ENCODE results near the gene DDX10. TPM values are rescaled to one million over a fixed set of nuclear protein-coding genes. Genes with fewer than 3 reads are reported as not detected.

Gene DDX10
- total and polyA plus RNA-seq, 12 donors: 10.6 to 141 (median 22.6) TPM

DNA sequence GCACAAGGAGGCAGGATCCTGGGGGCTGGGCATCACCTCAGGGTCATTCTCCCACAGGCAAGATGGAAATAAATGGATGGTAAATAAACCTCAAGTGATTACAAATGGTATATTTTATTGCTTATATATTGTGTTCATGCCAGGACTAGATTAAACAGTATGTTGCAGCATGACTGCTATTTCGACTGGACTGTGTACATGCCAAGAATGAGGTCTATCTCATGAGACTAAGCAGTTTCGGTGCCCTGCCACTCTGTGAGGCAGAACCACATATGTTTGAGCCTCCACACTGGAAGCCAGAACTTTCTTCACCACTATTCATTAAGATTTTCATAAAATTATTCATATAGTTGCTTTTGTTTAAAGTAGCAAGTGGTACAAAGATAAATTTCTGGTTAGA lies 140.2 kb downstream of the DDX10 start:
- no peak for DNase-seq
- WGBS, 4 donors: 85 to 98% (median 94%) methylated on average over 2 of the region's 2 CpGs
- intact Hi-C loops (cut with DNase I): no loop called here
- H3K4me1 ChIP-seq (replicated peaks in 1 of 2): no peaks in the 10 kb centered on the region
- H3K9me3 ChIP-seq (replicated peaks in 1 of 3): no peaks in the 10 kb centered on the region
- TF ChIP-seq POLR2A (IDR thresholded peaks at IDR 0.05): no peak
- TF ChIP-seq, protein P1, sequence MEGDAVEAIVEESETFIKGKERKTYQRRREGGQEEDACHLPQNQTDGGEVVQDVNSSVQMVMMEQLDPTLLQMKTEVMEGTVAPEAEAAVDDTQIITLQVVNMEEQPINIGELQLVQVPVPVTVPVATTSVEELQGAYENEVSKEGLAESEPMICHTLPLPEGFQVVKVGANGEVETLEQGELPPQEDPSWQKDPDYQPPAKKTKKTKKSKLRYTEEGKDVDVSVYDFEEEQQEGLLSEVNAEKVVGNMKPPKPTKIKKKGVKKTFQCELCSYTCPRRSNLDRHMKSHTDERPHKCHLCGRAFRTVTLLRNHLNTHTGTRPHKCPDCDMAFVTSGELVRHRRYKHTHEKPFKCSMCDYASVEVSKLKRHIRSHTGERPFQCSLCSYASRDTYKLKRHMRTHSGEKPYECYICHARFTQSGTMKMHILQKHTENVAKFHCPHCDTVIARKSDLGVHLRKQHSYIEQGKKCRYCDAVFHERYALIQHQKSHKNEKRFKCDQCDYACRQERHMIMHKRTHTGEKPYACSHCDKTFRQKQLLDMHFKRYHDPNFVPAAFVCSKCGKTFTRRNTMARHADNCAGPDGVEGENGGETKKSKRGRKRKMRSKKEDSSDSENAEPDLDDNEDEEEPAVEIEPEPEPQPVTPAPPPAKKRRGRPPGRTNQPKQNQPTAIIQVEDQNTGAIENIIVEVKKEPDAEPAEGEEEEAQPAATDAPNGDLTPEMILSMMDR (IDR thresholded peaks at IDR 0.05): no peak
- H3K4me3 ChIP-seq: no peak overlapping the region
- H3K36me3 ChIP-seq (replicated peaks in 1 of 2): no peaks in the 10 kb centered on the region
- H3K27ac ChIP-seq: no peak overlapping the region
- no peaks in the 10 kb centered on the region for H3K27me3 ChIP-seq

DNA sequence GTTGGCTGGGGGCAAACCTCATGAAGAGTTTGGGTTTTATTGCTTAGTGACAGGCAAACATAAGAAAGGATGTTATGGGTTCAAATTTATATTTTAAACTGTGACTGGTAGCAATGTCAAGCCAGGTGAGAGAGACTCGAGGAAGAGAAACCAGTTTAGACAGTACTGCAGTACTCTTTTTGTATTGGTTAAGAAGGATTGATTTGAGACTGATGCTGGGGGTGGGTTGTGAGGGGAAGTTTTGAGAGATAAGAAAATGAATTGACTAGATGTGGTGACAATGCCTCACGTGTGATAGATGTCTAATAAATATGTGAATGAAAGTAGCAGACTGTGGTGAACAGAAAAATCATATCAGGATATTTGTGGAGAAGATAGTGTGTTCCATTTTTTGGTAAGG lies 142.4 kb downstream of the DDX10 start:
- Histone ChIP-seq H3K9me3 (replicated peaks in 1 of 3) (no peaks in the 10 kb centered on the region), H3K36me3 (replicated peaks in 1 of 2) (no peaks in the 10 kb centered on the region), H3K4me1 (replicated peaks in 1 of 2) (no peaks in the 10 kb centered on the region), H3K27ac (no peak overlapping the region), H3K27me3 (no peaks in the 10 kb centered on the region), H3K4me3 (no peak overlapping the region)
- WGBS, 4 donors: 89 to 97% (median 91%) methylated on average over 2 of the region's 2 CpGs
- TF ChIP-seq, protein P1 (IDR thresholded peaks at IDR 0.05): no peak
- no peak for TF ChIP-seq POLR2A (IDR thresholded peaks at IDR 0.05)
- intact Hi-C loops (cut with DNase I): no loop called here
- DNase-seq: no peak

- Histone ChIP-seq H3K36me3 (replicated peaks in 1 of 2) (no peaks in the 10 kb centered on the region), H3K27me3 (no peaks in the 10 kb centered on the region), H3K4me3 (no peak overlapping the region), H3K27ac (no peak overlapping the region), H3K4me1 (replicated peaks in 1 of 2) (no peaks in the 10 kb centered on the region), H3K9me3 (replicated peaks in 1 of 3) (no peaks in the 10 kb centered on the region)
- intact Hi-C loops (cut with DNase I): no loop called here
- no peak for DNase-seq
- 82 to 95% (median 91%) methylated on average over 2 of the region's 2 CpGs for WGBS, 4 donors
- TF ChIP-seq POLR2A (IDR thresholded peaks at IDR 0.05): no peak
- TF ChIP-seq, protein P1 (IDR thresholded peaks at IDR 0.05): no peak
These were observed 148.2 kb downstream of the DDX10 start for GRCh38 chr11:108813086-108813485.

DNA sequence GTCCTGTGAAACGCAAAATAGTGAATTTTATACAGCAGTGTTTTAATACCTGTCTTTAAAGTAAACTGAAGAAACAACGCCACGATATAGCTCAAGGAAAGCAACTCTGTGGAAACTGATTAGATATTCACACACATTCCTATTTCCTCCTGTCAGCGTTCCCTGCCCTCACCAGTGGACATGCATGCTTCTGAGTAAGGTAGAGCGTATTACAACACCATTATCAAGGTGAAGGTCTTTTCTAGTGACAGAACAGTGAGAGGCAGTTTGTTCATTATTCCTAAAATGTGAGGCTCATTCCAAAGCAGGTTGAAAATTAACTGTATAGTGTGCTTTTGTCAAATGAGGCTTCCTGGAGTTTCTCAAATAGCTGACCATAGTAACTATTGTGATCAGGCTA lies 153.1 kb downstream of the DDX10 start:
- Histone ChIP-seq H3K27ac (no peak overlapping the region), H3K9me3 (replicated peaks in 1 of 3) (no peaks in the 10 kb centered on the region), H3K4me3 (no peak overlapping the region), H3K36me3 (replicated peaks in 1 of 2) (no peaks in the 10 kb centered on the region), H3K4me1 (replicated peaks in 1 of 2) (no peaks in the 10 kb centered on the region), H3K27me3 (no peaks in the 10 kb centered on the region)
- WGBS, 4 donors: 61 to 68% (median 65%) methylated on average over 5 of the region's 5 CpGs
- intact Hi-C loops (cut with DNase I): no loop called here
- DNase-seq: no peak
- TF ChIP-seq POLR2A (IDR thresholded peaks at IDR 0.05): no peak
- TF ChIP-seq, protein P1 (IDR thresholded peaks at IDR 0.05): no peak

All from adrenal gland (tissue), 12 donors.